ENCODE measurements around the gene SYVN1.
"Not testable (repeated sequence)": the region's sequence is repeated elsewhere in the genome, so short reads cannot be mapped to it uniquely, and the experiment has no call there.

The SYVN1 gene

GRCh38 chr11:65134240-65134951 lies at the start of gene SYVN1:
SYVN1 (minus strand) TSS chr11:65134519; CDS start chr11:65133601, 918 bp downstream.
- DNase-seq (ENCODE audit: low read depth in 2 of 2), result peak; percentile 80

- DNase-seq (ENCODE audit: low read depth in 2 of 2), result no peak
Measured at GRCh38 chr11:65183201-65183891, 49.0 kb upstream of the SYVN1 start.

- no peak for DNase-seq (ENCODE audit: low read depth in 2 of 2)
Measured at GRCh38 chr11:65182258-65183170, 48.2 kb upstream of the SYVN1 start.

GRCh38 chr11:65181569-65182257 lies 47.4 kb upstream of the SYVN1 start, which contains the start of gene CAPN1:
CAPN1 (plus strand) TSS chr11:65181928; CDS start chr11:65182702, 774 bp downstream.
- peak; percentile 31 to 36 for DNase-seq (ENCODE audit: low read depth in 2 of 2)

GRCh38 chr11:65180877-65181568 lies 46.7 kb upstream of the SYVN1 start:
- DNase-seq (ENCODE audit: low read depth in 2 of 2), result no peak

GRCh38 chr11:65174571-65175010 lies 40.3 kb upstream of the SYVN1 start:
- not testable (repeated sequence) for DNase-seq (ENCODE audit: low read depth in 2 of 2)

- no peak for DNase-seq (ENCODE audit: low read depth in 2 of 2)
Measured at GRCh38 chr11:65172600-65172999, 38.3 kb upstream of the SYVN1 start.

- no peak for DNase-seq (ENCODE audit: low read depth in 2 of 2)
Measured at GRCh38 chr11:65170058-65170534, 35.8 kb upstream of the SYVN1 start, which contains the start of gene SPDYC. SPDYC (plus strand) TSS chr11:65170233; CDS start chr11:65171358, 1,125 bp downstream.

GRCh38 chr11:65169164-65169641 lies 34.9 kb upstream of the SYVN1 start:
- DNase-seq (ENCODE audit: low read depth in 2 of 2), result no peak

- DNase-seq (ENCODE audit: low read depth in 2 of 2), result no peak
Measured at GRCh38 chr11:65167656-65168055, 33.3 kb upstream of the SYVN1 start.

- no peak for DNase-seq (ENCODE audit: low read depth in 2 of 2)
Measured at GRCh38 chr11:65166893-65167292, 32.6 kb upstream of the SYVN1 start.

- no peak for DNase-seq (ENCODE audit: low read depth in 2 of 2)
Measured at GRCh38 chr11:65165410-65166317, 31.3 kb upstream of the SYVN1 start.

GRCh38 chr11:65163684-65164083 lies 29.4 kb upstream of the SYVN1 start:
- no peak for DNase-seq (ENCODE audit: low read depth in 2 of 2)

GRCh38 chr11:65160643-65161042 lies 26.3 kb upstream of the SYVN1 start:
- no peak for DNase-seq (ENCODE audit: low read depth in 2 of 2)

GRCh38 chr11:65159012-65159411 lies 24.7 kb upstream of the SYVN1 start:
- no peak for DNase-seq (ENCODE audit: low read depth in 2 of 2)

- no peak for DNase-seq (ENCODE audit: low read depth in 2 of 2)
Measured at GRCh38 chr11:65157336-65157735, 23.0 kb upstream of the SYVN1 start.

GRCh38 chr11:65156926-65157325 lies 22.6 kb upstream of the SYVN1 start:
- no peak for DNase-seq (ENCODE audit: low read depth in 2 of 2)

- DNase-seq (ENCODE audit: low read depth in 2 of 2), result no peak
Measured at GRCh38 chr11:65156256-65156655, 21.9 kb upstream of the SYVN1 start.

- no peak for DNase-seq (ENCODE audit: low read depth in 2 of 2)
Measured at GRCh38 chr11:65152122-65152521, 17.8 kb upstream of the SYVN1 start.

All from stimulated activated CD8-positive, alpha-beta memory T cell treated with anti-CD3 and anti-CD28 coated beads, Interleukin-7, amount 100 ng/mL, for 1 hour (primary cell).